Endothelial cell of umbilical vein (primary cell): Measurements from ENCODE around the gene CPED1. TPM values are rescaled to one million over a fixed set of nuclear protein-coding genes. Genes with fewer than 3 reads are reported as not detected.

Experiments
- BruUV-seq: library from RNA; stranded (reverse); fragments of 400-500 nt; replicated peaks from 2 replicates; lab custom pipeline; 2021; lab: Mats Ljungman, UMichigan
- CTCF ChIA-PET: fragments of 300-600, 350-600 bp; sonication (Branson Sonifier 250); formaldehyde crosslinking; loops from one replicate; lab custom pipeline; 2021; ENCODE audit warnings: antibody characterized with exemption, inconsistent platforms; lab: Charles Lee
- POLR2A ChIA-PET: fragments of 300-600, 350-600 bp; sonication (Branson Sonifier 250); formaldehyde crosslinking; loops from one replicate; lab custom pipeline; 2021; ENCODE audit warnings: antibody characterized with exemption, inconsistent platforms; lab: Charles Lee
- DNase-seq: peaks from one replicate; pipeline ENCODE4 v3.0.0-alpha.2; 2011; ENCODE audit warnings: low read depth, low spot score
- FAIRE-seq: peaks from 2 replicates; lab custom pipeline; 2011; peaks lifted over from hg19 to GRCh38; lab: Jason Lieb, UNC
- H2AFZ ChIP-seq: 2 replicates; pipeline ENCODE4 v1.6.0; 2012; ENCODE audit warnings: low read depth, low read length, control low read depth, inconsistent platforms
- H3K27ac ChIP-seq: 2 replicates; pipeline ENCODE4 v1.5.1; 2011; ENCODE audit warnings: low read depth, mild to moderate bottlenecking, control low read depth, low read length, moderate library complexity; ENCODE audit not compliant: insufficient read depth
- H3K27me3 ChIP-seq, 2 experiments: 2 replicates each; pipeline versions ENCODE4 v1.6.0 to v1.6.1; 2011; ENCODE audit warnings: low read length in 2 of 2, mixed read lengths in 1 of 2; ENCODE audit not compliant: control insufficient read depth in 2 of 2, insufficient read depth in 2 of 2
- H3K36me3 ChIP-seq, 2 experiments: 2 replicates in 1 of 2; 3 replicates in 1 of 2; pipeline ENCODE4 v1.5.1; 2011; ENCODE audit warnings: low read length in 2 of 2, mild to moderate bottlenecking in 1 of 2, moderate library complexity in 1 of 2; ENCODE audit not compliant: control insufficient read depth in 2 of 2, insufficient read depth in 2 of 2; ENCODE audit errors: extremely low read depth in 1 of 2
- H3K4me1 ChIP-seq: 3 replicates; pipeline ENCODE4 v1.5.1; 2011; ENCODE audit warnings: mild to moderate bottlenecking, low read length; ENCODE audit not compliant: control insufficient read depth, insufficient read depth; ENCODE audit errors: extremely low read depth
- H3K4me2 ChIP-seq: 2 replicates; pipeline ENCODE4 v1.6.1; 2011; ENCODE audit warnings: low read length, control low read depth, mixed read lengths; ENCODE audit not compliant: insufficient read depth
- H3K4me3 ChIP-seq, 3 experiments: fragments of 200-600 bp in 1 of 3; sonication (generic), shearing (Covaris generic) in 1 of 3; replicated peaks in 1 of 3; 2 replicates each; pipeline ENCODE4 v1.5.1; 2011 to 2016; ENCODE audit warnings: control low read depth in 3 of 3, low read length in 3 of 3, mild to moderate bottlenecking in 2 of 3, inconsistent platforms in 1 of 3, low read depth in 1 of 3, moderate library complexity in 1 of 3; ENCODE audit not compliant: insufficient read depth in 1 of 3
- H3K79me2 ChIP-seq: 2 replicates; pipeline ENCODE4 v1.6.0; 2012; ENCODE audit warnings: low read length, inconsistent platforms; ENCODE audit not compliant: control insufficient read depth, insufficient read depth
- H3K9ac ChIP-seq: replicated peaks from 2 replicates; pipeline ENCODE3; 2011; ENCODE audit warnings: low read length, control low read depth; ENCODE audit not compliant: insufficient read depth; ENCODE audit errors: extremely low read depth
- H3K9me1 ChIP-seq: replicated peaks from 3 replicates; pipeline ENCODE4 v1.6.0; 2011; ENCODE audit warnings: mild to moderate bottlenecking, low read length; ENCODE audit not compliant: control insufficient read depth, insufficient read depth; ENCODE audit errors: extremely low read depth
- H3K9me3 ChIP-seq: replicated peaks from 2 replicates; pipeline ENCODE4 v1.5.1; 2012; ENCODE audit warnings: low read length, inconsistent platforms; ENCODE audit not compliant: control insufficient read depth, insufficient read depth
- H4K20me1 ChIP-seq: replicated peaks from 2 replicates; pipeline ENCODE3; 2011; ENCODE audit warnings: mild to moderate bottlenecking, low read length; ENCODE audit not compliant: control insufficient read depth, insufficient read depth; ENCODE audit errors: extremely low read depth
- EZH2 ChIP-seq: IDR thresholded peaks from 2 replicates; pipeline ENCODE4 v1.6.1; 2012; ENCODE audit warnings: borderline replicate concordance, low read depth, mild to moderate bottlenecking, moderate library complexity, low read length, inconsistent platforms; ENCODE audit not compliant: severe bottlenecking
- FOS ChIP-seq: IDR thresholded peaks from 2 replicates; pipeline ENCODE4 v1.6.1; 2011; ENCODE audit warnings: mild to moderate bottlenecking, low read length, moderate library complexity, borderline replicate concordance; ENCODE audit not compliant: insufficient read depth
- GATA2 ChIP-seq: IDR thresholded peaks from 2 replicates; pipeline ENCODE4 v1.7.0; 2011; ENCODE audit warnings: low read depth, mild to moderate bottlenecking, moderate library complexity, mixed read lengths, low read length; ENCODE audit not compliant: insufficient read length, insufficient read depth
- JUN ChIP-seq: IDR thresholded peaks from 2 replicates; pipeline ENCODE4 v1.6.1; 2011; ENCODE audit warnings: borderline replicate concordance, low read depth; ENCODE audit not compliant: insufficient read length, insufficient read depth
- MYC ChIP-seq: IDR thresholded peaks from one replicate; pipeline ENCODE4 v1.6.1; 2011; ENCODE audit warnings: mild to moderate bottlenecking, low read depth, low read length
- POLR2A ChIP-seq: IDR thresholded peaks from 2 replicates; pipeline ENCODE4 v1.6.1; 2012; ENCODE audit warnings: low read depth, mild to moderate bottlenecking, control low read depth, low read length
- POLR2AphosphoS5 ChIP-seq: IDR thresholded peaks from 2 replicates; pipeline ENCODE4 v1.6.1; 2012; ENCODE audit warnings: low read depth, mild to moderate bottlenecking, control low read depth, low read length, moderate library complexity; ENCODE audit not compliant: insufficient read depth
- dilution Hi-C: fragments of 300-500 bp; cut with MboI; formaldehyde crosslinking; loops from one replicate; pipeline ENCODE4 v1.15.0; 2019; ENCODE audit warnings: low sequenced_read_pairs; ENCODE audit not compliant: extremely low pct_ligation_motif_present
- intact Hi-C: fragments of 100-400 bp; cut with micrococcal nuclease; formaldehyde crosslinking; loops from one replicate; pipeline ENCODE4 v1.10.0; 2022
- polyA plus RNA-seq, 4 experiments: library from polyadenylated mRNA; depleted of rRNA in 3 of 4; stranded (reverse) in 3 of 4; unstranded in 1 of 4; fragments of >200 nt; gene quantifications; 2 replicates each; pipeline versions ENCODE4 v1.2.1 to v1.2.3, GENCODE V29; 2011 to 2012; ENCODE audit warnings: missing spikeins in 1 of 4
- total RNA-seq: library from RNA; stranded (reverse); gene quantifications from 2 replicates; pipeline ENCODE4 v1.2.3, GENCODE V29; 2021
- TF ChIP-seq, protein P1 (sequence below), 2 donors: IDR thresholded peaks; 1 replicate in 1 of 2; 2 replicates in 1 of 2; pipeline ENCODE4 v1.5.1; 2011; ENCODE audit warnings: low read length in 2 of 2, mild to moderate bottlenecking in 2 of 2, moderate library complexity in 2 of 2, control low read depth in 1 of 2, inconsistent platforms in 1 of 2, low read depth in 1 of 2; ENCODE audit not compliant: insufficient read depth in 1 of 2; ENCODE audit errors: extremely low read depth in 1 of 2
- TF ChIP-seq, protein P2 (sequence below): IDR thresholded peaks from 2 replicates; pipeline ENCODE4 v1.6.1; 2011; ENCODE audit not compliant: insufficient read depth, insufficient read length

CPED1 gene
- total and polyA plus RNA-seq, 2 donors (not counting 3 experiments of a cell fraction or from before 2014, with no cell fraction given), result 0.22 to 3.0 TPM

DNA sequence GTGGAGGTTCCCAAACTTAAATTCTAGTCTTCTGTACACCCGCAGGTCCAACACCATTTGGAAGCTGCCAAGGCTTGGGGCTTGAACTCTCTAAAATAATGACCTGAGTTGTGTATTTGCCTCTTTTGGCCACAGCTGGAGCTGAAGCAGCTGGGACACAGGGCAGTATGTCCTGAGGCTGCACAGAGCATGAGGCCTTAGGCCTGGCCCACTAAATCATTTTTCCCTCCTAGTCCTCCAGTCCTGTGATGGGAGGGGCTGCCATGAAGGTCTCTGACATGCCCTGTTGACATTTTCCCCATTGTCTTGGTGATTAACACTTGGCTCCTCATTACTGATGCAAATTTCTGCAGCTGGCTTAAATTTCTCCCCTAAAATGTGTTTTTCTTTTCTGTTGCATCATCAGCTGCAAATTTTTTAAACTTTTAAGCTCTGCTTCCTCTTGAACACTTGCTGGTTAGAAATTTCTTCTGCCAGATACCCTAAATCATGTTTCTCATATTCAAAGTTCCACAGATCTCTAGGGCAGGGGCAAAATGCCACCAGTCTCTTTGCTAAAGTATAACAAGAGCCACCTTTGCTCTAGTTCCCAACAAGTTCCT lies 296.7 kb downstream of the CPED1 start:
- Histone ChIP-seq H3K9me3 (no peaks in the 10 kb centered on the region), H2AFZ (no peak overlapping the region), H3K9ac (no peak overlapping the region), H3K4me3 (no peak overlapping the region), H3K4me2 (no peak overlapping the region), H3K79me2 (no peaks in the 10 kb centered on the region), H3K27me3 (no peaks in the 10 kb centered on the region), H4K20me1 (no peaks in the 10 kb centered on the region), H3K27ac (no peak overlapping the region), H3K9me1 (no peaks in the 10 kb centered on the region), H3K36me3 (no peaks in the 10 kb centered on the region), H3K4me1 (no peaks in the 10 kb centered on the region)
- no peak for TF ChIP-seq MYC
- TF ChIP-seq JUN, result no peak
- no peak for TF ChIP-seq FOS
- TF ChIP-seq POLR2AphosphoS5, result no peak
- no peak for TF ChIP-seq GATA2
- TF ChIP-seq POLR2A, result no peak
- TF ChIP-seq EZH2, result no peak
- TF ChIP-seq, protein P1, sequence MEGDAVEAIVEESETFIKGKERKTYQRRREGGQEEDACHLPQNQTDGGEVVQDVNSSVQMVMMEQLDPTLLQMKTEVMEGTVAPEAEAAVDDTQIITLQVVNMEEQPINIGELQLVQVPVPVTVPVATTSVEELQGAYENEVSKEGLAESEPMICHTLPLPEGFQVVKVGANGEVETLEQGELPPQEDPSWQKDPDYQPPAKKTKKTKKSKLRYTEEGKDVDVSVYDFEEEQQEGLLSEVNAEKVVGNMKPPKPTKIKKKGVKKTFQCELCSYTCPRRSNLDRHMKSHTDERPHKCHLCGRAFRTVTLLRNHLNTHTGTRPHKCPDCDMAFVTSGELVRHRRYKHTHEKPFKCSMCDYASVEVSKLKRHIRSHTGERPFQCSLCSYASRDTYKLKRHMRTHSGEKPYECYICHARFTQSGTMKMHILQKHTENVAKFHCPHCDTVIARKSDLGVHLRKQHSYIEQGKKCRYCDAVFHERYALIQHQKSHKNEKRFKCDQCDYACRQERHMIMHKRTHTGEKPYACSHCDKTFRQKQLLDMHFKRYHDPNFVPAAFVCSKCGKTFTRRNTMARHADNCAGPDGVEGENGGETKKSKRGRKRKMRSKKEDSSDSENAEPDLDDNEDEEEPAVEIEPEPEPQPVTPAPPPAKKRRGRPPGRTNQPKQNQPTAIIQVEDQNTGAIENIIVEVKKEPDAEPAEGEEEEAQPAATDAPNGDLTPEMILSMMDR (IDR thresholded peaks at IDR 0.05; ENCODE audit: extremely low read depth in 1 of 2, insufficient read depth in 1 of 2, low read depth in 1 of 2, low read length in 2 of 2), result no peak
- TF ChIP-seq, protein P2, sequence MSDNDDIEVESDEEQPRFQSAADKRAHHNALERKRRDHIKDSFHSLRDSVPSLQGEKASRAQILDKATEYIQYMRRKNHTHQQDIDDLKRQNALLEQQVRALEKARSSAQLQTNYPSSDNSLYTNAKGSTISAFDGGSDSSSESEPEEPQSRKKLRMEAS, result no peak
- dilution Hi-C loops (no loop called here), intact Hi-C loops (no loop called here)
- CTCF ChIA-PET, result no interaction called here
- FAIRE-seq, result no peak
- no peak for DNase-seq
- no TSS peak for BruUV-seq
- POLR2A ChIA-PET, result no interaction called here
